Peyer's patch (tissue), 4 donors: Measurements from ENCODE around the gene RWDD1.

Source experiments
- CTCF ChIP-seq, 6 experiments: fragments of 450-650 bp in 4 of 6; fragments of 200-600 bp in 2 of 6; sonication (generic) in 1 of 6; IDR thresholded peaks; one replicate each; pipeline ENCODE4 v1.5.1; 2017 to 2019; ENCODE audit warnings: antibody characterized with exemption in 6 of 6, mild to moderate bottlenecking in 3 of 6, moderate library complexity in 1 of 6
- POLR2A ChIP-seq, 2 donors: fragments of 450-650 bp; IDR thresholded peaks; one replicate each; pipeline ENCODE4 v1.5.1; 2017; ENCODE audit warnings: antibody characterized with exemption in 2 of 2, mild to moderate bottlenecking in 2 of 2, moderate library complexity in 2 of 2

GRCh38 chr6:116564921-116565872, 6.1 kb upstream of the RWDD1 start:
- TF ChIP-seq CTCF (IDR thresholded peaks at IDR 0.05): no peak
- TF ChIP-seq POLR2A (IDR thresholded peaks at IDR 0.05): no peak
